Measurements from ENCODE around the gene SIPA1L3. TPM values are rescaled to one million over a fixed set of nuclear protein-coding genes. Genes with fewer than 3 reads are reported as not detected.
A peak's percentile ranks its signal among the peaks of the same experiment; 100 is the strongest.

SIPA1L3 gene
- total and polyA plus RNA-seq, 9 of the 15 experiments (the other 6 are each of a cell fraction or from before 2014, with no cell fraction given) = 0.01 to 6.1 (median 2.5) TPM

GRCh38 chr19:37977391-37977790 is 70.4 kb downstream of the SIPA1L3 start:
- no peak for DNase-seq (ENCODE audit: extremely low read depth in 1 of 4, low spot score in 3 of 4)
- FAIRE-seq = no peak
- ATAC-seq = no peak
- Histone ChIP-seq H3K36me3 (ENCODE audit: control insufficient read depth, insufficient read depth, low read length) (no peaks in the 10 kb centered on the region), H3K79me2 (ENCODE audit: control insufficient read depth, insufficient read depth, low read length) (no peaks in the 10 kb centered on the region), H3K4me2 (ENCODE audit: insufficient read depth, low read length) (no peak overlapping the region), H3K9me1 (ENCODE audit: control insufficient read depth, insufficient read depth, low read length) (no peaks in the 10 kb centered on the region), H3K9ac (ENCODE audit: insufficient read depth in 1 of 2, low read depth in 2 of 2, low read length in 2 of 2) (no peak overlapping the region), H3K9me3 (replicated peaks; ENCODE audit: control insufficient read depth, insufficient read depth, low read depth, low read length) (no peaks in the 10 kb centered on the region), H3K27me3 (ENCODE audit: control insufficient read depth in 2 of 2, insufficient read depth in 2 of 2, low read length in 2 of 2) (peaks cover 0 to 15% of the 10 kb centered on the region in 2 experiments; a peak in 3 of 5 replicates), H3K27ac (ENCODE audit: extremely low read depth, low read depth, low read length) (no peak overlapping the region), H3K4me3 (no peak overlapping the region), H3K4me1 (replicated peaks in 1 of 2; ENCODE audit: control insufficient read depth in 2 of 2, insufficient read depth in 2 of 2, low read length in 2 of 2) (peaks cover 0 to 3% of the 10 kb centered on the region in 2 experiments; a peak in 2 of 5 replicates), H2AFZ (ENCODE audit: low read depth, low read length) (no peak overlapping the region), H4K20me1 (replicated peaks; ENCODE audit: control insufficient read depth, insufficient read depth, low read length) (peaks cover 9% of the 10 kb centered on the region; the same call in 1 of the 2 replicates)
- intact Hi-C loops (cut with micrococcal nuclease) (no loop called here), in situ Hi-C loops (cut with MboI) (no loop called here)
- CTCF ChIA-PET (ENCODE audit: low intra/inter-chr PET ratio) = no interaction called here
- BruUV-seq (replicated peaks) = no TSS peak
- WGBS (ENCODE audit: insufficient coverage, low coverage, missing lambda C conversion rate) = 32% methylated on average over 3 of the region's 5 CpGs
- POLR2A ChIA-PET = interaction anchor here (0.6 kb wide), 1 partner anchor 239 kb away, joined by 3 read pairs; no protein-coding TSS in a partner anchor
- TF ChIP-seq, protein P1, sequence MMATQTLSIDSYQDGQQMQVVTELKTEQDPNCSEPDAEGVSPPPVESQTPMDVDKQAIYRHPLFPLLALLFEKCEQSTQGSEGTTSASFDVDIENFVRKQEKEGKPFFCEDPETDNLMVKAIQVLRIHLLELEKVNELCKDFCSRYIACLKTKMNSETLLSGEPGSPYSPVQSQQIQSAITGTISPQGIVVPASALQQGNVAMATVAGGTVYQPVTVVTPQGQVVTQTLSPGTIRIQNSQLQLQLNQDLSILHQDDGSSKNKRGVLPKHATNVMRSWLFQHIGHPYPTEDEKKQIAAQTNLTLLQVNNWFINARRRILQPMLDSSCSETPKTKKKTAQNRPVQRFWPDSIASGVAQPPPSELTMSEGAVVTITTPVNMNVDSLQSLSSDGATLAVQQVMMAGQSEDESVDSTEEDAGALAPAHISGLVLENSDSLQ (IDR thresholded peaks at IDR 0.05) = peak; percentile 64
- TF ChIP-seq RUNX1 (IDR thresholded peaks at IDR 0.05; ENCODE audit: low read depth) = no peak

GRCh38 chr19:37977992-37978391 is 71.0 kb downstream of the SIPA1L3 start:
- Histone ChIP-seq H3K36me3 (ENCODE audit: control insufficient read depth, insufficient read depth, low read length) (no peaks in the 10 kb centered on the region), H4K20me1 (replicated peaks; ENCODE audit: control insufficient read depth, insufficient read depth, low read length) (peaks cover 13% of the 10 kb centered on the region; the same call in 1 of the 2 replicates), H3K4me2 (ENCODE audit: insufficient read depth, low read length) (no peak overlapping the region), H3K9ac (ENCODE audit: insufficient read depth in 1 of 2, low read depth in 2 of 2, low read length in 2 of 2) (no peak overlapping the region), H3K27me3 (ENCODE audit: control insufficient read depth in 2 of 2, insufficient read depth in 2 of 2, low read length in 2 of 2) (peaks cover 0 to 21% of the 10 kb centered on the region in 2 experiments; a peak in 3 of 5 replicates), H3K9me3 (replicated peaks; ENCODE audit: control insufficient read depth, insufficient read depth, low read depth, low read length) (no peaks in the 10 kb centered on the region), H2AFZ (ENCODE audit: low read depth, low read length) (no peak overlapping the region), H3K79me2 (ENCODE audit: control insufficient read depth, insufficient read depth, low read length) (no peaks in the 10 kb centered on the region), H3K4me1 (replicated peaks in 1 of 2; ENCODE audit: control insufficient read depth in 2 of 2, insufficient read depth in 2 of 2, low read length in 2 of 2) (peaks cover 0 to 3% of the 10 kb centered on the region in 2 experiments; a peak in 2 of 5 replicates), H3K9me1 (ENCODE audit: control insufficient read depth, insufficient read depth, low read length) (no peaks in the 10 kb centered on the region), H3K27ac (ENCODE audit: extremely low read depth, low read depth, low read length) (no peak overlapping the region), H3K4me3 (no peak overlapping the region)
- DNase-seq (ENCODE audit: extremely low read depth in 1 of 4, low spot score in 3 of 4) = no peak
- in situ Hi-C loops (cut with MboI) = no loop called here
- BruUV-seq (replicated peaks) = no TSS peak
- ATAC-seq = no peak
- TF ChIP-seq RFX5 (IDR thresholded peaks at IDR 0.05; ENCODE audit: low read depth, low read length) (no peak), MED1 (CRISPR knock-in tag; IDR thresholded peaks at IDR 0.05; ENCODE audit: borderline replicate concordance) (no peak), MCM5 (IDR thresholded peaks at IDR 0.05; ENCODE audit: low read depth) (no peak), PHB2 (IDR thresholded peaks at IDR 0.05; ENCODE audit: low read depth) (no peak), ZNF316 (IDR thresholded peaks at IDR 0.05) (no peak), HDAC3 (IDR thresholded peaks at IDR 0.05; ENCODE audit: borderline replicate concordance, partially characterized antibody) (no peak), RBM15 (IDR thresholded peaks at IDR 0.05; ENCODE audit: insufficient read depth, low read length) (no peak), ZNF77 (CRISPR knock-in tag; IDR thresholded peaks at IDR 0.05) (no peak)
- TF ChIP-seq, protein P2, sequence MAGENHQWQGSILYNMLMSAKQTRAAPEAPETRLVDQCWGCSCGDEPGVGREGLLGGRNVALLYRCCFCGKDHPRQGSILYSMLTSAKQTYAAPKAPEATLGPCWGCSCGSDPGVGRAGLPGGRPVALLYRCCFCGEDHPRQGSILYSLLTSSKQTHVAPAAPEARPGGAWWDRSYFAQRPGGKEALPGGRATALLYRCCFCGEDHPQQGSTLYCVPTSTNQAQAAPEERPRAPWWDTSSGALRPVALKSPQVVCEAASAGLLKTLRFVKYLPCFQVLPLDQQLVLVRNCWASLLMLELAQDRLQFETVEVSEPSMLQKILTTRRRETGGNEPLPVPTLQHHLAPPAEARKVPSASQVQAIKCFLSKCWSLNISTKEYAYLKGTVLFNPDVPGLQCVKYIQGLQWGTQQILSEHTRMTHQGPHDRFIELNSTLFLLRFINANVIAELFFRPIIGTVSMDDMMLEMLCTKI (IDR thresholded peaks at IDR 0.05; ENCODE audit: partially characterized antibody) = no peak
- 10% methylated on average over 7 of the region's 7 CpGs for WGBS (ENCODE audit: insufficient coverage, low coverage, missing lambda C conversion rate)
- no peak for FAIRE-seq
- intact Hi-C loops (cut with micrococcal nuclease) = no loop called here
- ChIA-PET CTCF (ENCODE audit: low intra/inter-chr PET ratio) (no interaction called here), POLR2A (interaction anchor here (0.6 kb wide), 1 partner anchor 1212 kb away, joined by 3 read pairs; no protein-coding TSS in a partner anchor)

Measured in K562 (cell line).